SJSA1 (cell line): ENCODE measurements around the gene COX19. TPM values are rescaled to one million over a fixed set of nuclear protein-coding genes. Genes with fewer than 3 reads are reported as not detected.

Experiments
- DNase-seq, 2 experiments: peaks; one replicate each; pipeline ENCODE4 v3.0.0-alpha.2; 2015 to 2020; ENCODE audit warnings: low spot score in 2 of 2, low read depth in 1 of 2
- H3K27ac ChIP-seq: fragments of 250-450 bp; sonication (Bioruptor Pico); 2 replicates; pipeline ENCODE4 v1.5.1; 2020; ENCODE audit warnings: mild to moderate bottlenecking, moderate library complexity
- H3K27me3 ChIP-seq: fragments of 250-450 bp; sonication (Bioruptor Pico); replicated peaks from 2 replicates; pipeline ENCODE4 v1.5.1; 2020; ENCODE audit warnings: mild to moderate bottlenecking, moderate library complexity
- H3K36me3 ChIP-seq: fragments of 250-450 bp; sonication (Bioruptor Pico); 2 replicates; pipeline ENCODE4 v1.5.1; 2020; ENCODE audit warnings: mild to moderate bottlenecking
- H3K4me1 ChIP-seq: fragments of 250-450 bp; sonication (Bioruptor Pico); replicated peaks from 2 replicates; pipeline ENCODE4 v1.6.1; 2021; ENCODE audit warnings: mild to moderate bottlenecking
- H3K4me3 ChIP-seq: fragments of 250-450 bp; sonication (Bioruptor Pico); 2 replicates; pipeline ENCODE4 v1.5.1; 2020; ENCODE audit warnings: mild to moderate bottlenecking
- H3K9me3 ChIP-seq: fragments of 250-450 bp; sonication (Bioruptor Pico); replicated peaks from 2 replicates; pipeline ENCODE4 v1.5.1; 2020; ENCODE audit warnings: mild to moderate bottlenecking
- total RNA-seq: library from RNA; depleted of rRNA; stranded (reverse); fragments of >200 nt; shearing (Covaris generic); gene quantifications from 2 replicates; pipeline ENCODE4 v1.2.3, GENCODE V29; 2014

COX19 gene
- total RNA-seq, 1 experiment from 2014 or later: 8.4 TPM

- DNase-seq: no peak
Measured at GRCh38 chr7:983616-984071, 8.3 kb upstream of the COX19 start.

GRCh38 chr7:983004-983615, 7.8 kb upstream of the COX19 start, which contains the start of gene CYP2W1:
Gene CYP2W1, plus strand, starts transcription at chr7:983181. Its CDS starts 31 bp downstream, at chr7:983212.
- Histone ChIP-seq H3K27ac (no peak within 1 kb of the TSS), H3K4me1 (no peaks in the 10 kb centered on the region), H3K4me3 (no peak within 1 kb of the TSS), H3K36me3 (no peaks in the 10 kb centered on the region), H3K27me3 (no peaks in the 10 kb centered on the region), H3K9me3 (no peaks in the 10 kb centered on the region)
- no peak for DNase-seq

More at GRCh38 chr7:983616-984071, 8.3 kb upstream of the COX19 start:
- Histone ChIP-seq H3K4me3 (no peak overlapping the region), H3K27me3 (no peaks in the 10 kb centered on the region), H3K36me3 (no peaks in the 10 kb centered on the region), H3K27ac (no peak overlapping the region), H3K4me1 (no peaks in the 10 kb centered on the region), H3K9me3 (no peaks in the 10 kb centered on the region)

- Histone ChIP-seq H3K9me3 (no peaks in the 10 kb centered on the region), H3K36me3 (no peaks in the 10 kb centered on the region), H3K27ac (no peak overlapping the region), H3K4me3 (no peak overlapping the region), H3K4me1 (peaks cover 3% of the 10 kb centered on the region), H3K27me3 (no peaks in the 10 kb centered on the region)
- DNase-seq: no peak
Measured at GRCh38 chr7:982511-983003, 7.2 kb upstream of the COX19 start.

- Histone ChIP-seq H3K9me3 (no peaks in the 10 kb centered on the region), H3K36me3 (no peaks in the 10 kb centered on the region), H3K27ac (no peak overlapping the region), H3K27me3 (no peaks in the 10 kb centered on the region), H3K4me3 (no peak overlapping the region), H3K4me1 (peaks cover 7% of the 10 kb centered on the region)
- no peak for DNase-seq
Measured at GRCh38 chr7:981793-982510, 6.6 kb upstream of the COX19 start.

- no peak for DNase-seq
- H3K9me3 ChIP-seq: no peaks in the 10 kb centered on the region
- peaks cover 10% of the 10 kb centered on the region for H3K4me1 ChIP-seq
- no peak overlapping the region for H3K4me3 ChIP-seq
- H3K36me3 ChIP-seq: peaks cover 3% of the 10 kb centered on the region
- H3K27me3 ChIP-seq: no peaks in the 10 kb centered on the region
- no peak overlapping the region for H3K27ac ChIP-seq
Measured at GRCh38 chr7:979886-980571, 4.7 kb upstream of the COX19 start.

GRCh38 chr7:979151-979550, 3.8 kb upstream of the COX19 start:
- no peak for DNase-seq
- Histone ChIP-seq H3K9me3 (no peaks in the 10 kb centered on the region), H3K27me3 (no peaks in the 10 kb centered on the region), H3K36me3 (peaks cover 4% of the 10 kb centered on the region), H3K4me1 (peaks cover 10% of the 10 kb centered on the region), H3K4me3 (no peak overlapping the region), H3K27ac (no peak overlapping the region)

- Histone ChIP-seq H3K27me3 (no peaks in the 10 kb centered on the region), H3K36me3 (peaks cover 6% of the 10 kb centered on the region), H3K9me3 (no peaks in the 10 kb centered on the region), H3K4me3 (no peak overlapping the region), H3K27ac (no peak overlapping the region), H3K4me1 (peaks cover 10% of the 10 kb centered on the region)
- no peak for DNase-seq
Measured at GRCh38 chr7:978416-979091, 3.2 kb upstream of the COX19 start.

GRCh38 chr7:978049-978346, 2.6 kb upstream of the COX19 start:
- H3K27me3 ChIP-seq: no peaks in the 10 kb centered on the region

GRCh38 chr7:977326-978048, 2.1 kb upstream of the COX19 start:
- H3K4me1 ChIP-seq: peaks cover 10% of the 10 kb centered on the region
- no peak overlapping the region for H3K27ac ChIP-seq
- no peaks in the 10 kb centered on the region for H3K27me3 ChIP-seq
- H3K4me3 ChIP-seq: no peak overlapping the region
- DNase-seq: no peak
- H3K36me3 ChIP-seq: peaks cover 16% of the 10 kb centered on the region
- no peaks in the 10 kb centered on the region for H3K9me3 ChIP-seq

More at GRCh38 chr7:978049-978346, 2.6 kb upstream of the COX19 start:
- Histone ChIP-seq H3K36me3 (peaks cover 11% of the 10 kb centered on the region), H3K4me1 (peaks cover 10% of the 10 kb centered on the region), H3K9me3 (no peaks in the 10 kb centered on the region), H3K27ac (no peak overlapping the region), H3K4me3 (no peak overlapping the region)
- DNase-seq: no peak

- no peaks in the 10 kb centered on the region for H3K27me3 ChIP-seq
- no peaks in the 10 kb centered on the region for H3K9me3 ChIP-seq
- H3K4me1 ChIP-seq: peaks cover 10% of the 10 kb centered on the region
- no peak overlapping the region for H3K4me3 ChIP-seq
- DNase-seq: no peak
- H3K27ac ChIP-seq: no peak overlapping the region
- peaks cover 22% of the 10 kb centered on the region for H3K36me3 ChIP-seq
Measured at GRCh38 chr7:976901-977325, 1.6 kb upstream of the COX19 start.

- no peak overlapping the region for H3K27ac ChIP-seq
- DNase-seq: no peak
- peaks cover 30% of the 10 kb centered on the region for H3K36me3 ChIP-seq
- peaks cover 10% of the 10 kb centered on the region for H3K4me1 ChIP-seq
- H3K4me3 ChIP-seq: peak overlapping the region; percentile 98
- no peaks in the 10 kb centered on the region for H3K9me3 ChIP-seq
- no peaks in the 10 kb centered on the region for H3K27me3 ChIP-seq
Measured at GRCh38 chr7:975702-976473, 539 bp upstream of the COX19 start.

- Histone ChIP-seq H3K9me3 (no peaks in the 10 kb centered on the region), H3K4me3 (peak overlapping the region; percentile 98), H3K4me1 (peaks cover 10% of the 10 kb centered on the region), H3K27me3 (no peaks in the 10 kb centered on the region), H3K27ac (no peak overlapping the region), H3K36me3 (peaks cover 43% of the 10 kb centered on the region)
- no peak for DNase-seq
Measured at GRCh38 chr7:974172-974571, 1.2 kb downstream of the COX19 start.
